Activated CD8-positive, alpha-beta memory T cell treated with anti-CD3 and anti-CD28 coated beads, Interleukin-2, amount 50 U/mL, for 1 hour (primary cell): ENCODE results near the gene HS2ST1.

Experiments used
- DNase-seq: peaks from one replicate; pipeline ENCODE4 v3.0.0-alpha.2; 2020; ENCODE audit errors: extremely low read depth

Gene HS2ST1

DNA sequence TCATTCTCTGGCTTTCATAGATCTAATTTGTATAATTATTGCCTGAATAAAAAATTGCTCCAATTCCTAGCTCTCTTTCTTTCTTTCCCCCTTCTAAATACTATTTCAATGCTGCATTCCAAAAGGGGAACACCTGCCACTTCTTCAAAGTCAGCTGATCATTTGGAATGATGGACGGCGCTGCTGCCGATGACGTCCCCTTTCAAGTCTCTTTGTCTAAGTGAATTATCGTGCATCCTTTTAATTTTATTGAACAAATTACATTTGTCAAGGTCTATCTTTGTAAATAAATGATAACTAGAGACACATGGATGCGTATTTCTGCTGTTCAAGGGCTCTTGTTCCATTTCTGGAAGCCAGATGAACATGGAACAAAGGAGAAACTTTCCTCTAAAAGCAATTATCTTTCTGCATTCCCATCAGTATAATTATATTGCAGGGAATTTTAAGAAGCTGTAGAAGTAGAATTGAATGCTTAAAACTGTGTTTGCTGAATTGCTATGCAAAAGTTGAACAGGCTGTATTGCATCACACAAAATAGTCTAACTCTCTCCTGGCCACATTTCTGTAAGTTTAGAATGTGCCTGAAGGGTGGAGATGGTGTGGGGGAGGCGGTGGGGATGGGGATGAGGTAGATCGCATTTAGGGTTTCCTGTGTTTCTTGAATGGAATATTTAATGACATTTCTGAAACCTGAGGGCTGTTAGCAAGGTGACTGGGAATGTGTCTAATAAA, 222.3 kb downstream of the HS2ST1 start:
- DNase-seq, result no peak

DNA sequence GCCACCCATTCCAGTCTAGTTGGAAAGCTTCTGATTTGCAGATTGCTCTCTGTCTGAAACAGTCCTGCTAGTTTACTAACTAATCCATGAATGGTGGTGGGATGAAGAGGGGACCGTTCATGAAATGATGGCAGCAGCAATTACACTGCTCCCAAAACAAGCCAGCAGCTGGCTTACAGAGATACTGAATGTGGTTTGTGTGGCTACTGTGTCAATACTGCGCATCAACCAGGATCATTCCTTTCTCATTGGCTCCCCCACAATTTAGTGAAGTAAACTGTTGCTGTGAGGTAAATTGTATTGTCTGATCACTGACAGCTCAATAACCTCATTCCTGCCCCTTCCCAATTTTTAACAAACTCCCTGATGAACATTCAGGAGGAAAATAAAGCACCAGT, 222.9 kb downstream of the HS2ST1 start:
- no peak for DNase-seq

DNA sequence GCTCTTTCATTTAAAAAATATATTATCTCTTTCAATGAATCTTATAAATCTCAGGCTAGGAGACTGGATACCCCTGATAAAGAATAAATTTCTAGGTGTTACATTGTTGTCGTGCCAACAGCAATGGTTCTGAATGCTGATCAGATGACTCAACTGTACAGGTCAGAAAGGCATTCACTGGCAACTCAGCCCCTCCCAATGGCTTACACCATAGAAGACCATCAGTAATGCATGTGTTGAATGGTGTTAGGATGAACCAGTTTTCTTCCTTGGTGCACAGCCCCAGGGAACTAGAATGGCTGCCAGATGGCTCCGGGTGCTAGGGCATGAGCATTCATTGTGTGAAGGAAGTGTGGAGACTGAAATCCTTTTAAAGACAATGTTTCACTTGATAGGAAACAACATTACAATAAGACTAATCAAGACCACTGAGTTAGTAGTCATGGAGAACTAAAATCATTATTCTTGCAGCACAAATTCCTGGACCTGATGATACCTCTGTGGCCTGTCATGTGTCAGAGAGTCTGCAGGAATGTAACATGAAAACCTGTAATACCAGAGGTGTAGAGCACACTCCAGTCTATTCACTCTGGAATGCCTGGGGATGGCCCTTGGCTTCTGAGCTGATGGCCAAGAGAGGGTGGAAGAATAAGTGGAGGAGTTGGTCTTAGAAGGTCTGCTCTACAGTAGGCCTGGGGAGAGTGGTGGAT, 226.6 kb downstream of the HS2ST1 start:
- no peak for DNase-seq

DNA sequence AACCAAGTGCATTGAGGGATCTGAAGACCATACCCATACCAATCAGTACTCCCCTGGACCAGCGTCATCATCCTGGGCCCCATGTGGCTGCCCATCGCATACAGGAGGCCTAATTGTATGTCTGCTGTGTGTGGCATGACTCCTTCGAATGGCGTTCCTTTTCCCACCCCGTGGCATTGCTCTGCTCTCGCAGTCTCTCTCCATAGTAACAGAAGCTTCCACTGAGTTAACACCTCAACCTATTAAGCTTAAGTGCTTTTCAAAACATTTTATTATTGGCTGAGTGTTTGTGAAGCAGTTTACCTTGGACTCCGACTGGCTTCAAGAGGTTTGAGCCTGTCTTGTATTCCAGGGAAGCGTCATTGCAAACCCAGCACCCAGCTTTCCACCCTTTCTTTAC, 227.1 kb downstream of the HS2ST1 start:
- no peak for DNase-seq

DNA sequence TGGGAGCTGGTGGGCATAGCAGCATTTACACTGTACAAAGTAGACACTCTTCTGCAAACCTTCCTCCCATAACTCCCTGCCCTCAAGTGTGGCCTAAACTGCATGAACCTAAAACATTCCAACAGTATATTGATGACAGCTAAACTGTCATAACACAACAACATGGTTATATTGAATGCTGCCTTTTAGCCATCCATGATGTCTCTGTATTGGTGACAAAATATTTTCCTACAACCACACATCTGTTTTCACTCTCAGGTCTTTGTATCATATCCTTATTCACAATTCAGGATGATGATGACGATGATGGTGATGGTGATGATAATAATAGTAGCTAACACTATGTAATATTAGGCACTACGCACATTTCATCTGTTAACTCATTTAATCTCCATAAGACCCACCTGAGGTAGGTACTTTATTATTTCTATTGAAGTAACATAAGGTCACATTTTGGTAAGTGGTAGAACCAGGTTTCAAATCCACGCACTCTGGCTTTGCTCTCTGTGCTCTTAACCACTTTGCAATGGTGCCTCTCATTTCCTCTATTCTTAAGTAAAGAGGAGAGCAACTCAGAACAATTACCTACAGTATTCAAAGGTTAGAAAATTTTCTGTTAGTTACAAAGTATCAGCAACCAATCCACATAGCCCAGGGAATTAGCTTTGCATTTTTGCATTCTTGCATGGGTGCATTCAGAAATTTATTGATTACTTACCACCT, 229.1 kb downstream of the HS2ST1 start:
- DNase-seq, result no peak

DNA sequence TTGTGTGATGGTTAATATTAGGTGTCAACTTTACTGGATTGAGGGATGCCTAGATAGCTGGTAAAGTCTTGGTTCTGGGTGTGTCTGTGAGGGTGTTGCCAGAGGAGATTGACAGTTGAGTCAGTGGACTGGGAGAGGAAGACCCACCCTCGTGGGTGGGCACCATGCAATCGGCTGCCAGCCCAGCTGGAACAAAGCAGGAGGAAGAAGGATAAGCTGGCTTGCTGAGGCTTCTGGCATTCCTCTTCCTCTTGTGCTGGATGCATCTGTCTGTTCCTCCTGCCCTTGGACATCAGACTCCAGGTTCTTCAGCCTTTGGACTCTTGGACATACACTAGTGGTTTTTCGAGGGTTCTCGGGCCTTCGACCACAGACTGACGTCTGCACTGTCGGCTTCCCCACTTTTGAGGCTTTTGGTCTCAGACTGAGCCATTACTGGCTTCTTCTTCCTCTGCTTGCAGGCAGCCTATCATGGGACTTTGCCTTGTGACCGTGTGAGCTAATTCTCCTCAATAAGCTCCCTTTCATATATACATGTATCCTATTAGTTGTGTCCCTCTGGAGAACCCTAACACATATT, 230.0 kb downstream of the HS2ST1 start:
- DNase-seq, result no peak

DNA sequence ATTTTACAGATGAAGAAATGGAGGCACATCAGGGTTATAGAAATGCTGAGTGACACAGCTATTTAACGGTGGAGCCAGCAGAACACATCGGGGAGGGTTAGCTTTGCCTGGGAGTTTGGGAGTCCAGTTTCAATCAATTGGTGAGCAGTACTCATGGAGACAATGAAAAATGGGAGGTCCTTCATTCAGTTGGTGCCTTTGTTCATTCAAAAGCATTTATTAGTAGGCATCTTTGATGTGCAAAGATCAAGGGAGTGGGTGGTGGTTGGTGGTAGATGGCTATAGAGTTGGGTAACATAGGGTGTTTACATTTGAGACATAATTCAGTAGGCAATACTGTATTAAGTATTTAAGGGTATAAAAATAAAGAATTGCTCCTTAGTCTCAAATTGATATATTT, 230.5 kb downstream of the HS2ST1 start:
- DNase-seq, result no peak

DNA sequence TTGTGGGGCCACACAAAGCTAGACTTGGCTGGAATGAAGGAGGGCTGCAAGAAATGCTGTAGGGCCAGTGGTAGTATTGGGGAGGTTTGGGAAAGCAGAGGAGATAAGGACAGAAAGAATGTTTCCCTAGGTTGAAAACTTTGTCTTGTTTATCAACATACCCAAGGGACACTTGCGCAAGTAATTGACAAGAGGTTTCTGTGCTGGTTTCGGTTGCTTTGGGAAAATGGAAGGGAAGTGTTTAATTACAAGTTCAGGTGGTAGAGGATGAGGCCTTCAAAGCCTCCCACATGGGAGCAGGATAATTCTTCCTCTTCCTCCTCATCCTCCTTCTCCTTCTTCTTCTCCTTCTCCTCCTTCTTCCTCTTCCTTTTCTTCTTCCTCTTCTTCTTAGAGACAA, 232.1 kb downstream of the HS2ST1 start:
- no peak for DNase-seq

DNA sequence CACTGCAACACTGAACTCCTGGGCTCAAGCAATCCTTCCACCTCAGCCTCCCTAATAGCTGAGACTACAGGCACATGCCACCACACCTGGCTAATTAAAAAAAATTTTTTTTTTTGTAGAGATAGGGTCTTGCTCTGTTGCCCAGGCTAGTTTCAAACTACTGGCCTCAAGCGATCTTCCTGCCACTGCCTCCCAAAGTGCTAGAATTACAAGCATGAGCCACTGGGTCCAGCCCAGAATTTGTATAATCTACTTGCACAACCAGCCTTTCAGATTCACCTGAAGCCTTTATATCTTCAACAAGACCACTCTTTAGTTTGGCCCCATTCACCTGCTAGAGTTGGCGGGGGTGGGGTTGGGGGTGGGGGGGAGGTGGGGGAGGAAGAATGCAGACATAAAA, 232.6 kb downstream of the HS2ST1 start:
- no peak for DNase-seq

DNA sequence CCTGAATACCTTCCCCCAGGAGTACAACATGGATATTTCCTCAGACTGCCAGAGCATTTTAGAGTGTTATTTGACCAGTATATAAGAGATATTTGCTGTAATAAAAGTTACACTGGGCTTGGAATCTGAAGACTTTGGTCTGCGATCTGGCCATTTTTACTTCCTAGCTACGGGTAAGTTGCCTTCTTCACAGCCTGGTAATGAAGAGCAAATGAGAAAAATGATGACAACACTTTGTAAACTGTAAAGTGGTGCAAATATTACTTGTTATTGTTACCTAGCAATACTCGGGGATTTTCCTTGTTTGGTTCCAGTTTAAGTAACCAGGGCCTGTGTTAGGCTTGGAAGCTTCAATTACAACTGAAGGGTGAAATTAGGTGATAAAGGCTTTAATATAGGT, 233.4 kb downstream of the HS2ST1 start:
- DNase-seq, result no peak

DNA sequence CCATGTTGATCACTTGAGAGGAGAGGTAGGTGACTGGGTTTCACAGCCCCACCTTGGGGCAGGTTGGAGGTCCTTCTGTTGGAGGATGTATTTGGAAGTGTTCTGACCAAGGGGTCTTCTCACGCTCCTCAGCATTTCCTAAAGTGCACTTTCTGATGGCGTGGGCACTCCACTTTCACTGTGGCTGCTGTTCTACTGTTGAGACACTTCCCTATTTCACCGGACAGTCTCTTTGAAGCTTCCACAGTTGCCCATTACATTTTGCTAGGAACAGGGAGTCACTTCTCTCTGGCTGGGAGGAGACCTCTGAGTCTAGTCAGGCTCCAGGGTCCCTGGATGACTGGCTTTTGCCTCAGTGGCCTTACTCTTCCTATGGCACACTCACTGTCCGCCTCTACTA, 234.2 kb downstream of the HS2ST1 start:
- DNase-seq, result no peak

DNA sequence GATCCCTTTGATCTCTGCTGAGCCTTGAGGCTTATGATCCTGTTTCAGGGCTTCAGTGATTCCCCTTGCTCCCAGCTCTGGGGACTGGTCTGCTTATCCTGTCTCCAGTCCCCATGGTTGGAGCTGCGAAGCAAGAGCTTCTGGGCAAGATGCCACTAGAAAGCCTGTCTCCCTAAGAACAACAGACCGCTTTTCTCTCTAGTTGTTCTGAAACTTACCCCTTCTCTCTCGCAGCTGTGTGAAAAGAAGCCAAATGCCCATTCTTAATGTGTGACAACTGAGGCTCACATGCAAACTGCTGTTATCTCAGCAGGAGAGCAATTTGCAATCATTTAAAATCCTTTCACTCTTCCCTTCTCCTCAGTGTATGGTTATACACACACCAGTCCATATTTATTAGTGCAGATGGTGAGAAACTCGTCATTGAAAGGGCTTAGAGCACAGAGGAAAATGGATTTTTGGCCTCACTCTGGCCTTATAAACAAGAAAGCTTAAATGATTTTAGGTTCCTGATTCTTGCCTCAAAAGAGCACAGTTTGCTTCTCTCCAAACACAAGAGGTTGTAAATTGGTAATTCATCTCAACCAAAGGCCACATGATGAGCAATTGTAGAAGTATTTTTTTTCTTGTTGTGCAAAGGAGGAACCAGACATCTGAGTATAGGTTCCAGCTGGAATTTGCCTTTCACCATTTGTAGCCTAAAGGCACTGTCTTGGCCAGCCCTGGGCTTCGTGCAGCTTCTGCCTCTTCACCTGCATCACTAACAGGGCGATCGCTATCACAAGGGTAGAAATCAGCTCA, 235.0 kb downstream of the HS2ST1 start:
- DNase-seq, result no peak

DNA sequence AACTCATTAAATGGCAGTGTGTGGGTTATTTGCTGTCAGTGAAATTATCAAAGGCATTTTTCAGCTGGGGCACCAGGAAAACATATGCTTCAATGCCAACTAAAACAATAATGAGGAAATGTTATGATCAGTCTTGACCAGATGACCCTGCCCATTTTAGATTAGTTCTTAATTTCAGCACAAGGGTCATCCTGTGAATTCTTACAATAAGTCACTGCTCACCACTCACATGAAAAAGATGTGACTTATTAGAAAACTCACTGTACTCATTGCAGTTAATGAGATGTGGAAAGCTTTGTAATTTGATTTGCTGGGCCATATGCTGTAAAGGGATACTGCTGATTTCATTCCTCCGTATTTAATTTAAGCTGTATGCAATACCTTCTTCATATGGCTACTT, 235.7 kb downstream of the HS2ST1 start:
- no peak for DNase-seq

DNA sequence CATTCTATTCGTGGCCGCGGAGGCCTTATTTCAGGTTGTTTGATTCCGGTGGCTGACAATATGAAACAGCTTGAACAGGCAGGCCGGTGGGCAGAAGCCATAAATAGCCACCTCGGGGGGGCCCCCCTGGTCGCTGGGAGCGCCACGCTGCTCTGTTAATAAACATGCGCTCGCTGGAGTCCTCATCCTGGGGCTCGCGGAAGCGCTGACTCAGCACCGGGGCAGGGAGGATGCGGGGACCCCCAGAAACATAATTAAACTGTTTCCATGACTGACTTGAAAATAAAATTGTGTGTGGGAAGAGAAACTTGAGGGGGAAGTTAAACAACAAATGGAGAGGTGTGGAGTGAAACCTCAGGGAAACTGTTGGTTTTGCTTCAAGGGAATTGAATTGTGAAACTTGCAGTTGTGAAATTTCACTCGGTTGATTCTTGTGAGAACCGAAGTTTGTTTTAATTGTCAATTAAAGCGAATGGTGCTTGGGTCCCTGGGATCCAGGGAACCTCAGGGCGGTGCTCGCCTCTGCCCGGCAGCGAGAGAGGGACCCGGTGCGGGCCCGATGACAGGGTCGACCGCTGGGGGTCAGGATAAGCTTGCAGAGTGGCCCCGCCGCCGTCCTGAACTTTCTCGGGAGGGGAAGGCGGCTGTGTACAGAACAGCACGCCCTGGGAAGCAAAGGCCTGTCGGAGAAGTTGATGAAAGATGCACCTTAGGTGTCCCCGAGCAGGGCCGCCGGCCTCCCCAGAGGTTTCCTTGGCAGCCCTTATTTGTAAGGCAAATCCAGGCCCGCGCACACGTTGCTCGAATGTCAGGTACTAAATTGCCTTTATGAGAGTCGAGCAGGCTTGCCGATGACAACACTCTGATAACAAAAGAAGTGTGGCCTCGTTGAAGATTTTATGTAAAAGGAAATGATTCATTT, 237.3 kb downstream of the HS2ST1 start:
- DNase-seq, result no peak

DNA sequence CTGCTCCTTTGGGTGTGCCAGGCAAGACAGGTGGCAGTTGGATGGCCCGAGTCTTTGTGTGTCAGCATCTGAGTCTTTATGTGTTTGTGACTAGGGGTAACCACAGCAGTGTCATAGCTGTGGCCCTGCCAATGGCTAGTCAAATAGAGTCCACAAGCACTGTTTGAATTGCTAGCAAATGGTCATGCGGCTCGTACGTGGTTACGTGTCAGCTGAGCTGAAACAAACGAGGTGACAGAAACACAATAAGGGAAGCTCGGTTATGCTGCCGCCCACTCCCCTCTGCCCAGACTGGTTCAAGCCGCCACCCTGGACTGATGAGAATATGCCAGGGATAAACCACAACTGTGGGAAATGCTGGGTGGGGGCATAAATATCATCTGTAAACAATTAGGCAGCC, 239.9 kb downstream of the HS2ST1 start:
- DNase-seq, result no peak

DNA sequence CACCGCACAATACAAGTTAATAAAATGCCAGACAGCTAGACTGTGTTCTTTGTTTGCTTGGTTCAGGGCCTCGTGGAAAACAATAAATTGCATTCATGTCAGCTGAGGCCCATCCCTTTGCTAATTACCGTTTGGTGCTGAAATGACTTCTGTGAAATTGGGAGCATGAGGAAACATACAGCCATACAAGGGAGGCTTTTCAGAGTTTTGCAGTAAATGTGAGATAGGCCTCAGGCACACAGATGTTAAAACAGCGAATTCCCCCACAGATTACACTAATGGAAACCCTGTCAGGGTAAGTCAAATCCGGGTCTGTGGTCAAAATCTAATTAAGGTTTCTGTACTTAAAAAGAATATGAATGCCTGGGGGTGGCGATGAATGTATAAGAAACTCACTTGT, 240.7 kb downstream of the HS2ST1 start:
- DNase-seq, result no peak

DNA sequence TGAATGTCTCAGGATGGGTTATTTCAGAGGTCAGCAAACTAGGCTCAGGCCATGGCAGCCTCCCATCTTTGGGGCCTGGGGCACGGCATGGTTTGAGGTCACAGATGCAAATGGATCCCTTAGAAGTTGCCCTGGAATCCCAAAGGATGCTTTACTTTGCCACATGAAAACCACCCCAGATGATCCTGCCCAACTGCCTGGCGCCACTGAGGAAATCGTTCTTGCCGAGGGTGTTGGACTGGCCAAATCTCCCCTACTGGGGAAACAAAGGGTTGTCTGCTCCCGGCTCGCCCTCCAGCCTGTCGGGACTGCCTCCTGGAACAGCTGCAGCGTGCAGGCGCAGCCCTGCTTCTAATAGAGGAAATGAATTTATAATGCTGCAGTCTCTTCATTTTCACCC, 241.2 kb downstream of the HS2ST1 start:
- no peak for DNase-seq

DNA sequence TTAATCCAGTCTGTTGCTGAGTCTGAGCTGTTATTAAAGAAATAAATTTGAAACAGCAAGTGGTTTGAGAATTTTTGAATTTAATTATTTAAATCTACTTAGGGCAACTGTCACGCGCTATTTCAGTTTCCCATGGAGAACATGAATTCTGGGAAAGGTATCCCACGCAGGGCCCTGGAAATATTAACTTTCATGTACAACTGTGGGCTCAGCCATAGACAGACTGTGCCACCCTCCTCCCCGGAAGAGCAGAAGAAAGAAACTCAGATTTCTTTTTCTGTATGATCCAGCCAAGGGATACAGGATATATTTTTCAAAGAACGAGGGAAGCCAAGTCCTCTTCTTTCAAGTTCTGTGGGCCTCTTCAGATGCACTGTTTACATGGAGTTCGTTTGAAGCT, 241.7 kb downstream of the HS2ST1 start:
- DNase-seq, result no peak

DNA sequence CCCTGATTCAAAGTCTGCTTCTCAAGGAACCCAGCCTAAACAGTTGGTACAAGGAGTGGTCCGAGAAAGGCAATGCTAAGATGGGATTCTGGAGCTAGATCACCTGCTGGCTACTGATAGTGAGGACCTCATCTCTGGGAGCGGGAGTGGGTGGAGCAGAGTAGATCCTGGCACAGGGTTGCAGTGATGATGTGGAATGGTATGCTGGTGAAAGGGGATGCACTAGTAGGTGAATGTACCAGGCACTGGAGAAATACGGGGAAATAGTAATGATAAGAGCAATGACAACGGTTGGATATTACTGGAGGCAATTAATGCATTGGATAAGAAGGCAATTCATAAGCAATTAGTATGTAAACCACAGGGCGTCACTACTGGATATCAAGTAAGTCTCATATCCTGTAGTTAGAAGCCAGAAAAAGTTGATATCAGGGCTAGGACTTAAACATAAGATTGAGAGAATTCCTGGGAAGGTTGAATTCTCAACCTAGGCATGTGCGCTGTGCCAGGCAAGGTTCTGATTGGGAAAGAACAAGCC, 245.0 kb downstream of the HS2ST1 start:
- no peak for DNase-seq
